GM19395 (cell line): ENCODE measurements around the gene RBM38.

Source experiments
- ATAC-seq: cut with Tn5 transposase; IDR thresholded peaks from one replicate; pipeline ENCODE4 v1.9.1; 2021; ENCODE audit warnings: mild to moderate bottlenecking, moderate library complexity; ENCODE audit not compliant: unreplicated experiment

Gene RBM38

GRCh38 chr20:57433657-57434389, 42.6 kb downstream of the RBM38 start:
- no peak for ATAC-seq

GRCh38 chr20:57434390-57434700, 43.1 kb downstream of the RBM38 start:
- ATAC-seq = no peak

- ATAC-seq = no peak
These were observed 43.9 kb downstream of the RBM38 start for GRCh38 chr20:57435105-57435497.

GRCh38 chr20:57435498-57436222, 44.5 kb downstream of the RBM38 start:
- no peak for ATAC-seq

- no peak for ATAC-seq
These were observed 45.0 kb downstream of the RBM38 start for GRCh38 chr20:57436223-57436545.

GRCh38 chr20:57437267-57437666, 46.1 kb downstream of the RBM38 start:
- ATAC-seq = no peak

GRCh38 chr20:57437672-57438330, 46.6 kb downstream of the RBM38 start:
- no peak for ATAC-seq

- no peak for ATAC-seq
These were observed 47.4 kb downstream of the RBM38 start for GRCh38 chr20:57438552-57438951.

- no peak for ATAC-seq
These were observed 48.2 kb downstream of the RBM38 start for GRCh38 chr20:57439432-57439831.

GRCh38 chr20:57439993-57440392, 48.8 kb downstream of the RBM38 start:
- no peak for ATAC-seq

GRCh38 chr20:57440678-57441509, 49.7 kb downstream of the RBM38 start:
- ATAC-seq = no peak

- no peak for ATAC-seq
These were observed 50.4 kb downstream of the RBM38 start for GRCh38 chr20:57441510-57442154.

- no peak for ATAC-seq
These were observed 51.1 kb downstream of the RBM38 start for GRCh38 chr20:57442158-57442887.

- ATAC-seq = no peak
These were observed 51.7 kb downstream of the RBM38 start for GRCh38 chr20:57442888-57443239.

- ATAC-seq = no peak
These were observed 52.4 kb downstream of the RBM38 start for GRCh38 chr20:57443349-57444265.

GRCh38 chr20:57444394-57445048, 53.3 kb downstream of the RBM38 start:
- no peak for ATAC-seq

GRCh38 chr20:57445298-57445697, 54.1 kb downstream of the RBM38 start:
- no peak for ATAC-seq

GRCh38 chr20:57445774-57446173, 54.6 kb downstream of the RBM38 start:
- ATAC-seq = no peak
